Heart right ventricle (tissue), 16 donors: ENCODE data around the gene A4GALT. TPM values are rescaled to one million over a fixed set of nuclear protein-coding genes. Genes with fewer than 3 reads are reported as not detected.

Source experiments
- ATAC-seq, 8 donors: fragments of 200-7000 bp; cut with Tn5 transposase; one replicate each; pipeline ENCODE4 v1.9.1; 2020; ENCODE audit warnings: mild to moderate bottlenecking in 8 of 8, moderate library complexity in 8 of 8, moderate number of reproducible peaks in 1 of 8
- DNase-seq, 2 donors: peaks; one replicate each; pipeline ENCODE4 v3.0.0-alpha.2; 2020
- H3K27ac ChIP-seq, 10 donors: fragments of 200-600 bp; sonication (generic) in 2 of 10; one replicate each; pipeline versions ENCODE4 v1.5.0 to v1.8.0; 2020 to 2022; ENCODE audit warnings: mild to moderate bottlenecking in 3 of 10
- H3K27me3 ChIP-seq, 7 donors: fragments of 200-600 bp; one replicate each; pipeline ENCODE4 v1.8.0; 2021 to 2022; ENCODE audit warnings: mild to moderate bottlenecking in 2 of 7
- H3K36me3 ChIP-seq, 9 donors: fragments of 200-600 bp; sonication (generic) in 1 of 9; one replicate each; pipeline versions ENCODE4 v1.5.0 to v1.8.0; 2020 to 2022; ENCODE audit warnings: mild to moderate bottlenecking in 2 of 9
- H3K4me1 ChIP-seq, 9 donors: fragments of 200-600 bp; sonication (generic) in 1 of 9; one replicate each; pipeline versions ENCODE4 v1.5.0 to v1.8.0; 2020 to 2022; ENCODE audit warnings: mild to moderate bottlenecking in 4 of 9
- H3K4me3 ChIP-seq, 10 donors: fragments of 200-600 bp; sonication (generic) in 2 of 10; one replicate each; pipeline versions ENCODE4 v1.5.0 to v1.8.0; 2020 to 2022; ENCODE audit warnings: mild to moderate bottlenecking in 7 of 10, moderate library complexity in 2 of 10
- H3K9me3 ChIP-seq, 11 donors: fragments of 200-600 bp in 10 of 11; sonication (generic) in 2 of 11; one replicate each; pipeline versions ENCODE4 v1.5.0 to v1.8.0; 2013 to 2022; ENCODE audit warnings: mild to moderate bottlenecking in 2 of 11, control low read depth in 1 of 11, moderate library complexity in 1 of 11
- CTCF ChIP-seq, 9 donors: fragments of 200-600 bp; sonication (generic) in 2 of 9; IDR thresholded peaks; one replicate each; pipeline versions ENCODE4 v1.5.0 to v1.8.0; 2021 to 2022; ENCODE audit warnings: antibody characterized with exemption in 9 of 9, mild to moderate bottlenecking in 5 of 9, moderate library complexity in 1 of 9
- WGBS, 2 donors: extraction: QIAGEN DNeasy Blood & Tissue Kit; methylation state at CpG; one replicate each; pipeline ENCODE4 v1.1.7; 2013; ENCODE audit warnings: inconsistent platforms in 1 of 2; 5-methylcytosine and 5-hydroxymethylcytosine counted together
- intact Hi-C, 10 donors: fragments of 100-400 bp; cut with DNase I; formaldehyde crosslinking; loops; one replicate each; pipeline versions ENCODE4 v1.11.1 to v1.14.2; 2022
- polyA plus RNA-seq, 2 donors: library from polyadenylated mRNA; stranded (reverse); fragments of 200-250 nt; gene quantifications; one replicate each; pipeline ENCODE4 v1.2.3, GENCODE V29; 2013
- total RNA-seq, 10 donors: library from RNA; stranded (reverse); fragmentation: NEBNext Ultra II Directional in 3 of 10; extraction: Animal tissue kit (Norgen Biotek cat#: 25700) in 3 of 10; gene quantifications; one replicate each; pipeline versions ENCODE4 v1.2.1 to v1.2.4, GENCODE V29; 2021 to 2023
- donor health status: Arrhythmogenic right ventricular cardiomyopathy.
- donor health status: ischemic (EF 13 %, LVEDD 7.1; RV severe dilation, severe dysfunction).
- donor health status: healthy with polysubstance abuse.
- donor health status: DM: no; HTN: yes; CAD: no.
- donor health status: DM: no; HTN: no; CAD: no.
- donor health status: ischemic (EF 25% LVEDD 6.9; RV normal size, moderate dysfunction).
- donor health status: ischemic (EF 25% LVEDD 5.7; RV mildly dilated, moderate dysfunction).
- donor health status: healthy.
- donor health status: DM: yes; HTN: yes; CAD: no.
- donor health status: Ischemic cardiomyopathy.
- donor health status: ischemic (EF 35%, LVEDD 5.7; RV mildly dilated, moderate dysfunction).
- donor health status: nonischemic (EF 11% LVEDD 7.7; RV severe dilation, severe dysfunction).
- donor health status: DM: yes; HTN: yes; CAD: no.
- donor health status: PGD.
- donor health status: ischemic (EF 29% LVEDD 5.4; RV normal size, mild dysfunction).
- donor health status: nonischemic (EF 23%, LVEDD 6.1; RV moderate dilation, normal function).

The A4GALT gene
- total and polyA plus RNA-seq, 12 donors, result 61.4 to 167 (median 87.1) TPM

- no peak for TF ChIP-seq CTCF (IDR thresholded peaks at IDR 0.05)
- DNase-seq, result no peak
- peak overlapping the region in 6 of 10 donors; percentile 10 to 94 (median 94) for H3K27ac ChIP-seq
- peaks cover 0 to 61% (median 28%) of the 10 kb centered on the region in 9 donors for H3K36me3 ChIP-seq
- no peaks in the 10 kb centered on the region for H3K27me3 ChIP-seq
- peaks cover 27 to 87% (median 67%) of the 10 kb centered on the region in 9 donors for H3K4me1 ChIP-seq
- 90 to 94% methylated on average over 51 of the region's 51 CpGs for WGBS, 2 donors
- no peak for ATAC-seq
- H3K9me3 ChIP-seq, result no peaks in the 10 kb centered on the region
- no peak overlapping the region for H3K4me3 ChIP-seq
- intact Hi-C loops, result no loop called here
Measured at GRCh38 chr22:42693055-42693762, 27.5 kb downstream of the A4GALT start.

GRCh38 chr22:42692239-42693054 is 28.2 kb downstream of the A4GALT start:
- TF ChIP-seq CTCF (IDR thresholded peaks at IDR 0.05), result no peak
- intact Hi-C loops, result no loop called here

GRCh38 chr22:42691440-42691839 is 29.2 kb downstream of the A4GALT start:
- H3K4me3 ChIP-seq, result no peak overlapping the region
- intact Hi-C loops, result no loop called here
- peaks cover 0 to 61% (median 28%) of the 10 kb centered on the region in 9 donors for H3K36me3 ChIP-seq
- no peaks in the 10 kb centered on the region for H3K27me3 ChIP-seq
- peaks cover 30 to 87% (median 70%) of the 10 kb centered on the region in 9 donors for H3K4me1 ChIP-seq
- ATAC-seq (no peak), DNase-seq (no peak)
- no peak for TF ChIP-seq CTCF (IDR thresholded peaks at IDR 0.05)
- no peaks in the 10 kb centered on the region for H3K9me3 ChIP-seq
- H3K27ac ChIP-seq, result peak overlapping the region in 9 of 10 donors; percentile 1 to 93 (median 55)
- 74 to 79% methylated on average over 10 of the region's 10 CpGs for WGBS, 2 donors

More at GRCh38 chr22:42692239-42693054, 28.2 kb downstream of the A4GALT start:
- Histone ChIP-seq H3K27ac (peak overlapping the region in 9 of 10 donors; percentile 1 to 93 (median 50)), H3K4me3 (no peak overlapping the region), H3K4me1 (peaks cover 30 to 87% (median 69%) of the 10 kb centered on the region in 9 donors), H3K36me3 (peaks cover 0 to 61% (median 28%) of the 10 kb centered on the region in 9 donors), H3K9me3 (no peaks in the 10 kb centered on the region), H3K27me3 (no peaks in the 10 kb centered on the region)
- DNase-seq (no peak), ATAC-seq (no peak)
- WGBS, 2 donors, result 85 to 89% methylated on average over 32 of the region's 32 CpGs
